PC-9 (cell line): ENCODE data around the gene ZNF174.

ENCODE experiments used
- CTCF ChIP-seq: fragments of 200-600 bp; sonication (generic); conservative IDR thresholded peaks from 2 replicates; pipeline ENCODE4 v1.6.1; 2017; ENCODE audit warnings: mixed run types, antibody characterized with exemption, mild to moderate bottlenecking, moderate library complexity
- EZH2 ChIP-seq: fragments of 200-600 bp; sonication (generic); IDR thresholded peaks from 2 replicates; pipeline ENCODE4 v1.8.0; 2017; ENCODE audit warnings: antibody characterized with exemption, low read depth

- TF ChIP-seq CTCF: no peak; the same call in 1 of the 2 replicates
- no peak for TF ChIP-seq EZH2
Measured at GRCh38 chr16:3363793-3364192, 37.2 kb upstream of the ZNF174 start.
